Measurements from ENCODE around the gene GLI1.

GLI1 gene

GRCh38 chr12:57461917-57462250 lies 2.3 kb downstream of the GLI1 start:
- DNase-seq, result no peak

- DNase-seq, result peak; percentile 93
These were observed 2.8 kb downstream of the GLI1 start for GRCh38 chr12:57462251-57462911.

GRCh38 chr12:57462912-57463253 lies 3.3 kb downstream of the GLI1 start:
- DNase-seq, result no peak

- no peak for DNase-seq
These were observed 5.0 kb downstream of the GLI1 start for GRCh38 chr12:57464569-57464968.

- no peak for DNase-seq
These were observed 5.6 kb downstream of the GLI1 start for GRCh38 chr12:57465030-57465746.

- no peak for DNase-seq
These were observed 6.3 kb downstream of the GLI1 start for GRCh38 chr12:57465747-57466505.

GRCh38 chr12:57467212-57467874 lies 7.8 kb downstream of the GLI1 start:
- DNase-seq, result no peak

GRCh38 chr12:57467915-57468314 lies 8.3 kb downstream of the GLI1 start:
- no peak for DNase-seq

GRCh38 chr12:57469296-57470164 lies 9.9 kb downstream of the GLI1 start:
- no peak for DNase-seq

GRCh38 chr12:57470286-57470969 lies 10.8 kb downstream of the GLI1 start:
- DNase-seq, result no peak

GRCh38 chr12:57470970-57471656 lies 11.5 kb downstream of the GLI1 start:
- DNase-seq, result no peak

GRCh38 chr12:57471661-57472060 lies 12.1 kb downstream of the GLI1 start:
- DNase-seq, result no peak

- no peak for DNase-seq
These were observed 12.8 kb downstream of the GLI1 start for GRCh38 chr12:57472391-57472790.

GRCh38 chr12:57473392-57473791 lies 13.8 kb downstream of the GLI1 start:
- no peak for DNase-seq

GRCh38 chr12:57473886-57474285 lies 14.3 kb downstream of the GLI1 start:
- DNase-seq, result no peak

GRCh38 chr12:57474430-57474829 lies 14.8 kb downstream of the GLI1 start:
- no peak for DNase-seq

- no peak for DNase-seq
These were observed 15.3 kb downstream of the GLI1 start for GRCh38 chr12:57474862-57475261.

- DNase-seq, result no peak
These were observed 15.9 kb downstream of the GLI1 start for GRCh38 chr12:57475271-57476161.

- no peak for DNase-seq
These were observed 16.8 kb downstream of the GLI1 start for GRCh38 chr12:57476162-57476992.
